ENCODE results near the gene GIMAP6.
"Not testable (repeated sequence)": the region's sequence is repeated elsewhere in the genome, so short reads cannot be mapped to it uniquely, and the experiment has no call there.

The GIMAP6 gene

GRCh38 chr7:150642926-150643325, 10.7 kb upstream of the GIMAP6 start:
- DNase-seq: no peak

- no peak for DNase-seq
Measured at GRCh38 chr7:150641854-150642253, 9.7 kb upstream of the GIMAP6 start.

- no peak for DNase-seq
Measured at GRCh38 chr7:150633926-150634325, 1.7 kb upstream of the GIMAP6 start.

- DNase-seq: no peak
Measured at GRCh38 chr7:150631084-150631826, 930 bp downstream of the GIMAP6 start.

- no peak for DNase-seq
Measured at GRCh38 chr7:150629347-150629746, 2.8 kb downstream of the GIMAP6 start.

- no peak for DNase-seq
Measured at GRCh38 chr7:150627959-150628358, 4.2 kb downstream of the GIMAP6 start.

GRCh38 chr7:150626696-150627095, 5.5 kb downstream of the GIMAP6 start:
- DNase-seq: no peak

- DNase-seq: no peak
Measured at GRCh38 chr7:150621376-150621775, 10.8 kb downstream of the GIMAP6 start.

- DNase-seq: no peak
Measured at GRCh38 chr7:150620617-150621371, 11.4 kb downstream of the GIMAP6 start.

- DNase-seq: no peak
Measured at GRCh38 chr7:150620061-150620460, 12.1 kb downstream of the GIMAP6 start.

- DNase-seq: not testable (repeated sequence)
Measured at GRCh38 chr7:150615221-150615755, 16.9 kb downstream of the GIMAP6 start.

- not testable (repeated sequence) for DNase-seq
Measured at GRCh38 chr7:150614426-150614825, 17.8 kb downstream of the GIMAP6 start.

- no peak for DNase-seq
Measured at GRCh38 chr7:150613880-150614279, 18.3 kb downstream of the GIMAP6 start.

- no peak for DNase-seq
Measured at GRCh38 chr7:150612925-150613324, 19.3 kb downstream of the GIMAP6 start.

- DNase-seq: no peak
Measured at GRCh38 chr7:150610233-150610632, 22.0 kb downstream of the GIMAP6 start.

- not testable (repeated sequence) for DNase-seq
Measured at GRCh38 chr7:150603600-150603999, 28.6 kb downstream of the GIMAP6 start.

GRCh38 chr7:150595361-150595760, 36.8 kb downstream of the GIMAP6 start:
- no peak for DNase-seq

GRCh38 chr7:150594805-150595204, 37.4 kb downstream of the GIMAP6 start:
- DNase-seq: no peak

- no peak for DNase-seq
Measured at GRCh38 chr7:150587551-150587950, 44.6 kb downstream of the GIMAP6 start.

GRCh38 chr7:150586785-150587152, 45.4 kb downstream of the GIMAP6 start:
- DNase-seq: no peak

- DNase-seq: no peak
Measured at GRCh38 chr7:150586068-150586784, 46.0 kb downstream of the GIMAP6 start.

- DNase-seq: no peak
Measured at GRCh38 chr7:150585199-150585598, 47.0 kb downstream of the GIMAP6 start.

- peak; percentile 75 for DNase-seq
Measured at GRCh38 chr7:150580638-150581394, 51.4 kb downstream of the GIMAP6 start.
